IPS DF 19.7 (cell line): ENCODE results near the gene USP21.
A peak's percentile ranks its signal among the peaks of the same experiment; 100 is the strongest.

Source experiments
- DNase-seq: peaks from one replicate; pipeline ENCODE4 v3.0.0-alpha.2; 2013; ENCODE audit warnings: low read depth, low spot score

USP21 gene

GRCh38 chr1:161133220-161133740, 26.0 kb upstream of the USP21 start:
- DNase-seq: no peak

- no peak for DNase-seq
These were observed 21.4 kb upstream of the USP21 start for GRCh38 chr1:161137881-161138280.

- no peak for DNase-seq
These were observed 20.9 kb upstream of the USP21 start for GRCh38 chr1:161138431-161138830.

- DNase-seq: no peak
These were observed 19.5 kb upstream of the USP21 start for GRCh38 chr1:161139766-161140165.

GRCh38 chr1:161140755-161141400, 18.4 kb upstream of the USP21 start:
- no peak for DNase-seq

GRCh38 chr1:161145832-161146231, 13.5 kb upstream of the USP21 start:
- no peak for DNase-seq

- DNase-seq: no peak
These were observed 6.1 kb upstream of the USP21 start for GRCh38 chr1:161153176-161153575.

GRCh38 chr1:161153682-161154337, 5.5 kb upstream of the USP21 start, which contains the start of gene UFC1:
TSS of gene UFC1 (plus strand) at chr1:161153978. CDS start at chr1:161153998, 20 bp downstream.
- DNase-seq: no peak

GRCh38 chr1:161157867-161158266, 1.4 kb upstream of the USP21 start:
- no peak for DNase-seq

- DNase-seq: no peak
These were observed 837 bp upstream of the USP21 start for GRCh38 chr1:161158316-161159010.

- no peak for DNase-seq
These were observed 578 bp downstream of the USP21 start for GRCh38 chr1:161159913-161160243.

- no peak for DNase-seq
These were observed 1.4 kb downstream of the USP21 start for GRCh38 chr1:161160671-161161145.

- no peak for DNase-seq
These were observed 2.4 kb downstream of the USP21 start for GRCh38 chr1:161161652-161162051.

- no peak for DNase-seq
These were observed 2.8 kb downstream of the USP21 start for GRCh38 chr1:161162052-161162451.

GRCh38 chr1:161162806-161163205, 3.5 kb downstream of the USP21 start:
- no peak for DNase-seq

- no peak for DNase-seq
These were observed 4.5 kb downstream of the USP21 start for GRCh38 chr1:161163793-161164192.

GRCh38 chr1:161164901-161165610, 5.8 kb downstream of the USP21 start:
- no peak for DNase-seq

GRCh38 chr1:161165742-161166668, 6.7 kb downstream of the USP21 start, which contains the start of gene PPOX:
TSS of gene PPOX (plus strand) at chr1:161166426. CDS start at chr1:161166848, 422 bp downstream.
- DNase-seq: peak; percentile 95

- DNase-seq: no peak
These were observed 7.6 kb downstream of the USP21 start for GRCh38 chr1:161166669-161167548.

- no peak for DNase-seq
These were observed 9.6 kb downstream of the USP21 start for GRCh38 chr1:161168906-161169305.
